AG04449 (cell line): ENCODE measurements around the gene PCBP2.

Experiments
- CTCF ChIA-PET: fragments of 350-600 bp; formaldehyde crosslinking; extraction: SDS; loops from one replicate; lab custom pipeline; 2021; ENCODE audit warnings: antibody characterized with exemption; lab: Yijun Ruan, JAX
- POLR2A ChIA-PET: fragments of 400-600, 350-600 bp; formaldehyde crosslinking; extraction: SDS; loops from one replicate; lab custom pipeline; 2020; ENCODE audit warnings: antibody characterized with exemption, inconsistent platforms; lab: Yijun Ruan, JAX
- DNase-seq: peaks from one replicate; pipeline ENCODE4 v3.0.0-alpha.2; 2010; ENCODE audit warnings: low read depth, low spot score
- H3K4me3 ChIP-seq: 2 replicates; pipeline ENCODE4 v1.5.1; 2011; ENCODE audit warnings: low read depth, mild to moderate bottlenecking, control low read depth, low read length
- CTCF ChIP-seq: IDR thresholded peaks from one replicate; pipeline ENCODE4 v1.5.1; 2011; ENCODE audit warnings: mild to moderate bottlenecking, moderate library complexity, low read length, control low read depth, inconsistent platforms; ENCODE audit not compliant: insufficient read depth; ENCODE audit errors: missing control alignments

Gene PCBP2

GRCh38 chr12:53485955-53486735, 34.2 kb downstream of the PCBP2 start:
- H3K4me3 ChIP-seq: no peak overlapping the region
- no peak for TF ChIP-seq CTCF
- ChIA-PET CTCF (no interaction called here), POLR2A (interaction anchor here (0.8 to 1.0 kb wide), 2 partner anchors 10 to 14 kb away, joined by 4 to 5 read pairs; partner anchors contain the start of genes MAP3K12 and TARBP2)
- DNase-seq: no peak

GRCh38 chr12:53486736-53487487, 35.0 kb downstream of the PCBP2 start:
- no peak for TF ChIP-seq CTCF
- no peak overlapping the region for H3K4me3 ChIP-seq
- no peak for DNase-seq
- ChIA-PET CTCF (interaction anchor here (1.1 kb wide), 1 partner anchor 163 kb away, joined by 3 read pairs; no protein-coding TSS in a partner anchor), POLR2A (interaction anchor here (0.8 to 1.0 kb wide), 2 partner anchors 9 to 13 kb away, joined by 4 to 5 read pairs; partner anchors contain the start of genes MAP3K12 and TARBP2)

- TF ChIP-seq CTCF: no peak
- POLR2A ChIA-PET: interaction anchor here (1.2 kb wide), 1 partner anchor 12 kb away, joined by 3 read pairs; the partner anchor contains the start of gene TARBP2
- CTCF ChIA-PET: interaction anchor here (0.8 to 1.2 kb wide), 3 partner anchors 12 to 168 kb away, joined by 3 to 4 read pairs (median 4); partner anchors contain the start of genes AAAS and TARBP2
- H3K4me3 ChIP-seq: no peak overlapping the region
- DNase-seq: no peak
These were observed 37.5 kb downstream of the PCBP2 start for GRCh38 chr12:53489242-53489864.

GRCh38 chr12:53492188-53492587, 40.3 kb downstream of the PCBP2 start:
- peak overlapping the region; percentile 61 for H3K4me3 ChIP-seq
- no peak for TF ChIP-seq CTCF
- ChIA-PET CTCF (interaction anchor here (0.7 to 6.8 kb wide), 6 partner anchors 10 to 279 kb away, joined by 3 to 33 read pairs (median 5); partner anchors contain the start of gene NPFF), POLR2A (interaction anchor here (0.5 to 2.2 kb wide), 4 partner anchors 9 to 44 kb away, joined by 3 to 17 read pairs (median 8); partner anchors contain the start of gene TARBP2)
- DNase-seq: no peak

GRCh38 chr12:53492830-53493609, 41.1 kb downstream of the PCBP2 start:
- TF ChIP-seq CTCF: no peak
- CTCF ChIA-PET: interaction anchor here (1.0 to 6.8 kb wide), 6 partner anchors 11 to 280 kb away, joined by 3 to 33 read pairs (median 6); partner anchors contain the start of gene NPFF
- DNase-seq: no peak
- H3K4me3 ChIP-seq: peak overlapping the region; percentile 61
- POLR2A ChIA-PET: interaction anchor here (0.5 to 2.2 kb wide), 6 partner anchors 8 to 44 kb away, joined by 3 to 17 read pairs (median 4); partner anchors contain the start of gene TARBP2
